Mucosa of stomach (tissue), 1 donor: Measurements from ENCODE around the gene PRND.

ENCODE experiments used
- H3K27me3 ChIP-seq: one replicate; pipeline ENCODE4 v1.7.0; 2013; ENCODE audit warnings: mild to moderate bottlenecking, low read length; ENCODE audit not compliant: control insufficient read depth, insufficient read depth
- H3K36me3 ChIP-seq: one replicate; pipeline ENCODE4 v1.7.0; 2013; ENCODE audit warnings: low read length; ENCODE audit not compliant: control insufficient read depth, insufficient read depth
- H3K4me1 ChIP-seq: one replicate; pipeline ENCODE4 v1.7.0; 2013; ENCODE audit warnings: mild to moderate bottlenecking, low read length; ENCODE audit not compliant: control insufficient read depth, insufficient read depth
- H3K4me3 ChIP-seq: one replicate; pipeline ENCODE4 v1.7.0; 2013; ENCODE audit warnings: low read length
- H3K9ac ChIP-seq: one replicate; pipeline ENCODE4 v1.7.0; 2013; ENCODE audit warnings: mild to moderate bottlenecking, low read length, moderate library complexity
- H3K9me3 ChIP-seq: one replicate; pipeline ENCODE4 v1.7.0; 2013; ENCODE audit warnings: mild to moderate bottlenecking, low read length, moderate library complexity; ENCODE audit not compliant: control insufficient read depth
- donor health status: Pancreatic carcinoma.

Gene PRND

GRCh38 chr20:4773736-4774135 lies 52.0 kb downstream of the PRND start:
- Histone ChIP-seq H3K36me3 (no peaks in the 10 kb centered on the region), H3K4me1 (no peaks in the 10 kb centered on the region), H3K4me3 (no peak overlapping the region), H3K27me3 (no peaks in the 10 kb centered on the region), H3K9ac (no peak overlapping the region), H3K9me3 (no peaks in the 10 kb centered on the region)

GRCh38 chr20:4774207-4774606 lies 52.5 kb downstream of the PRND start:
- no peaks in the 10 kb centered on the region for H3K36me3 ChIP-seq
- H3K27me3 ChIP-seq = no peaks in the 10 kb centered on the region
- H3K9ac ChIP-seq = no peak overlapping the region
- H3K4me1 ChIP-seq = no peaks in the 10 kb centered on the region
- H3K9me3 ChIP-seq = no peaks in the 10 kb centered on the region
- no peak overlapping the region for H3K4me3 ChIP-seq

- Histone ChIP-seq H3K9me3 (no peaks in the 10 kb centered on the region), H3K36me3 (no peaks in the 10 kb centered on the region), H3K27me3 (no peaks in the 10 kb centered on the region), H3K4me3 (no peak overlapping the region), H3K9ac (no peak overlapping the region), H3K4me1 (no peaks in the 10 kb centered on the region)
These were observed 53.8 kb downstream of the PRND start for GRCh38 chr20:4775322-4776078.

GRCh38 chr20:4776079-4776630 lies 54.4 kb downstream of the PRND start:
- Histone ChIP-seq H3K9ac (no peak overlapping the region), H3K4me3 (no peak overlapping the region), H3K9me3 (no peaks in the 10 kb centered on the region), H3K4me1 (no peaks in the 10 kb centered on the region), H3K36me3 (no peaks in the 10 kb centered on the region), H3K27me3 (no peaks in the 10 kb centered on the region)
